ENCODE measurements around the gene VN1R5.
"Not testable (repeated sequence)": the region's sequence is repeated elsewhere in the genome, so short reads cannot be mapped to it uniquely, and the experiment has no call there.

Gene VN1R5

DNA sequence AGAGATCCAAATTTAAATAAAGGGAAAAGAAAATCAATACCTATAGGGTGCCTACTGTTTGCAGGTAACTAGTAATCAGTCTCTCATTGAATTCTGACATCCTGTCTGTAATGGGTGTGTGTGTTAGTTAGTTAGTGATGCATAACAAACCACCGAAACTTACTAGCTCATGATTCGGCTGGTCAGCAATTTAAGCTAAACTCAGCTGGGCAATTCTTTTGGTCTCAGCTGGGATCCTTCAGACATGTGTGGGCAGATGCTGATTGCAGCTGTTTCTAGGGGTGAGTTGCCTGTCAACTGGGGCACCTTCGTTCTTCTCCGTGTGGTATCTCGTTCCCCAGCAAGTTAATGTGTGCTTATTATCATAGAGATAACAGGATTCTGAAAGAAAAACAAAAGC lies 43.9 kb upstream of the VN1R5 start:
- peaks cover 10% of the 10 kb centered on the region for H3K79me2 ChIP-seq
- H3K4me2 ChIP-seq (ENCODE audit: low read length): peak overlapping the region; percentile 13
- TF ChIP-seq, protein P1, sequence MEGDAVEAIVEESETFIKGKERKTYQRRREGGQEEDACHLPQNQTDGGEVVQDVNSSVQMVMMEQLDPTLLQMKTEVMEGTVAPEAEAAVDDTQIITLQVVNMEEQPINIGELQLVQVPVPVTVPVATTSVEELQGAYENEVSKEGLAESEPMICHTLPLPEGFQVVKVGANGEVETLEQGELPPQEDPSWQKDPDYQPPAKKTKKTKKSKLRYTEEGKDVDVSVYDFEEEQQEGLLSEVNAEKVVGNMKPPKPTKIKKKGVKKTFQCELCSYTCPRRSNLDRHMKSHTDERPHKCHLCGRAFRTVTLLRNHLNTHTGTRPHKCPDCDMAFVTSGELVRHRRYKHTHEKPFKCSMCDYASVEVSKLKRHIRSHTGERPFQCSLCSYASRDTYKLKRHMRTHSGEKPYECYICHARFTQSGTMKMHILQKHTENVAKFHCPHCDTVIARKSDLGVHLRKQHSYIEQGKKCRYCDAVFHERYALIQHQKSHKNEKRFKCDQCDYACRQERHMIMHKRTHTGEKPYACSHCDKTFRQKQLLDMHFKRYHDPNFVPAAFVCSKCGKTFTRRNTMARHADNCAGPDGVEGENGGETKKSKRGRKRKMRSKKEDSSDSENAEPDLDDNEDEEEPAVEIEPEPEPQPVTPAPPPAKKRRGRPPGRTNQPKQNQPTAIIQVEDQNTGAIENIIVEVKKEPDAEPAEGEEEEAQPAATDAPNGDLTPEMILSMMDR (IDR thresholded peaks at IDR 0.05): no peak
- H3K4me3 ChIP-seq (ENCODE audit: low read depth, low read length): no peak overlapping the region
- no peaks in the 10 kb centered on the region for H3K27me3 ChIP-seq (ENCODE audit: control insufficient read depth, insufficient read depth, low read length)
- H3K27ac ChIP-seq: no peak overlapping the region
- H3K9me3 ChIP-seq (ENCODE audit: control insufficient read depth, low read length): no peaks in the 10 kb centered on the region
- H2AFZ ChIP-seq: peak overlapping the region; percentile 56
- no peaks in the 10 kb centered on the region for H3K36me3 ChIP-seq (ENCODE audit: control insufficient read depth, insufficient read depth, low read length)
- no peak overlapping the region for H3K9ac ChIP-seq
- H3K4me1 ChIP-seq: no peaks in the 10 kb centered on the region

DNA sequence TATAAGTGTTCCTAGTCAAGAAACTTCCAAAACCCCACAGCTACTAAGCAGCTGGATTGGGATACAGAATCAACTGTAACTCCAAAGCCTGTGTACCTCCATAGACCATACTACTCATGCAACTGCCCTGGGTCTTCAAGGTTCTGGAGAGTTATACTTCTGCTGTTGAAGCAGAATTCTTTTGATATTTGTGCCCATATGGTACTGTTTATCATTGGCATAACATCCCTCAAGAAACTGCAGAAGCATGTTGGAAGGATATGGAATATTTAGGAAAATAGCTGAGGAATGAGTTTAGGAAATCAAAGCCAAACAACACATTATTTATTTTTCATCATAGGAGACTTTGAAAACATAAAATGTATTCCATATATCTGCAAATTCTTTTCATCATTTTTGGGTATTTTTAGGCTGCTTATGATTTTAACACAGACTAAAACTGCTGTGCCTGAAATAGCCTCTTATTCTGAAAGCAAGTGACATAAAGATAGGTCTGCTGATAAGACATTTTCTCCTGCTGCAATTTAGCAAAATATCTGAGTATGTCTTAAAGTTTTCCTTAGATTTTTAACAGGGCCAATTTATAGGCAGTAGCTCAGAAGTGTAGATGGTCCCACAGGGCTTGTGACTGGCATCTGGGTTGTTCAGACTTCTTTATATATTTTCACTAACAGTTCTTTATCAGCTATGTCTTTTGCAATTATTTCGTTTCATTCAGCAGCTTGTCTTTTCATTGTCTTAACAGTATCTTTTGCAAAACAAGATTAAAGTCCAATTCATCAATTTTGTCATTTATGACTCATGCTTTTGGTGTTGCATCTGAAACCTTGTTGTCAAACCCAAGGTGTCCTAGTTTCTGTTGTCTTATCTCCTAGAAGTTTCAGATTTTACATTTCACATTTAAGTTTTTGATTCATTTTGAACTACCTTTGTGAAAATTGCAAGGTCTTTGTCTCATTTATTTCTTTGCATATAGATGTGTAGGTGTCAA lies 43.0 kb upstream of the VN1R5 start:
- Histone ChIP-seq H3K9ac (no peak overlapping the region), H3K4me2 (ENCODE audit: low read length) (no peak overlapping the region), H3K4me3 (ENCODE audit: low read depth, low read length) (no peak overlapping the region), H3K27ac (no peak overlapping the region), H3K79me2 (peaks cover 5% of the 10 kb centered on the region), H3K36me3 (ENCODE audit: control insufficient read depth, insufficient read depth, low read length) (no peaks in the 10 kb centered on the region), H2AFZ (no peak overlapping the region), H3K9me3 (ENCODE audit: control insufficient read depth, low read length) (no peaks in the 10 kb centered on the region), H3K4me1 (no peaks in the 10 kb centered on the region), H3K27me3 (ENCODE audit: control insufficient read depth, insufficient read depth, low read length) (no peaks in the 10 kb centered on the region)
- TF ChIP-seq, protein P1 (IDR thresholded peaks at IDR 0.05): no peak

DNA sequence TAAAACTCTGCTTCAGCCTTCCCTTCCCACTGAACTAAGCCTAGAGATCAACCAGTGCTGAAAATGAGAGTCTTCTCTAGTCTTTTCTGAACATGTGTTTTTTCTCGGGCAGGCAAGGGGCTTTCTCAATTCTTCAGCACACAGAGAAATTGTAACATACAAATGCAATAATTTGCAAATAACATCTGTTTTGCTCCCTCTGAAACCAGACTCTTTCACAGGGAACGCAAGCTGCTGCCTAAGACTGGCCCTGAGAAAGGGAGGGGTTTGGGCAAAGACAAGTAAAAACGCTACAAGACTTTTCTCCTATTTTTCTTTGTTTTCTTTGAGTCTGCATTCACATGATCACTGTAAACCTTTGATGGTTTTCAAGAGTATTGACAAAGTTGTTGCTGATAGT lies 39.6 kb upstream of the VN1R5 start:
- H3K9ac ChIP-seq: no peak overlapping the region
- H3K4me2 ChIP-seq (ENCODE audit: low read length): no peak overlapping the region
- no peaks in the 10 kb centered on the region for H3K4me1 ChIP-seq
- H3K9me3 ChIP-seq (ENCODE audit: control insufficient read depth, low read length): no peaks in the 10 kb centered on the region
- H2AFZ ChIP-seq: no peak overlapping the region
- H3K27me3 ChIP-seq (ENCODE audit: control insufficient read depth, insufficient read depth, low read length): no peaks in the 10 kb centered on the region
- no peak overlapping the region for H3K27ac ChIP-seq
- no peaks in the 10 kb centered on the region for H3K79me2 ChIP-seq
- H3K36me3 ChIP-seq (ENCODE audit: control insufficient read depth, insufficient read depth, low read length): no peaks in the 10 kb centered on the region
- H3K4me3 ChIP-seq (ENCODE audit: low read depth, low read length): no peak overlapping the region
- TF ChIP-seq, protein P1 (IDR thresholded peaks at IDR 0.05): no peak

DNA sequence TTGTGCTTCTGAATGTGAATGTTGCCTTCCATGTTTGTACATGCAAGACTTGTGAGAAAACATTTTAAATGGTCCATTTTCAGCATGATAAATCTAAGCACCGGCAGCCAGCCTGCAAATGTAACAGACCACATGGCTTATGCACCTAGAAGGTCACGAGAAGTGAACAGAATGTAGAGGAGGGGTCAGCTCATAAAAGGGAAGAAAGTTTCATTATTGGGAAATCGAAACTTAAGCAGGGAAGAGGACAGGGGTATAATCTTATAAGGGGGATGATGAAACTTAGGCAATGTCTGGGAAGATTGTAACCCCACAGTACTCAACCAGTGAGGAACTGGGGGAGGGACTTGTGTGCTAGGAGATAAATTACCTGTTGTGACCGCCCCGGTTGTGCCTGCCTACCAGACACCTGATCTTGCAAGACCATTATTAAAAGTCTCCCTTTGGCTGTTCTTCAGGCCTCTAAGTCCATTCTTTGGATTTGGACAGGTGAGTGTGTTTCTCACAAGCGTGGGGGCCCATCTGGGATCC lies 37.7 kb upstream of the VN1R5 start:
- no peak overlapping the region for H3K4me2 ChIP-seq (ENCODE audit: low read length)
- H3K9me3 ChIP-seq (ENCODE audit: control insufficient read depth, low read length): no peaks in the 10 kb centered on the region
- TF ChIP-seq, protein P1 (IDR thresholded peaks at IDR 0.05): no peak
- H3K4me1 ChIP-seq: no peaks in the 10 kb centered on the region
- H3K27me3 ChIP-seq (ENCODE audit: control insufficient read depth, insufficient read depth, low read length): no peaks in the 10 kb centered on the region
- no peak overlapping the region for H2AFZ ChIP-seq
- H3K9ac ChIP-seq: no peak overlapping the region
- no peaks in the 10 kb centered on the region for H3K79me2 ChIP-seq
- no peak overlapping the region for H3K27ac ChIP-seq
- no peak overlapping the region for H3K4me3 ChIP-seq (ENCODE audit: low read depth, low read length)
- no peaks in the 10 kb centered on the region for H3K36me3 ChIP-seq (ENCODE audit: control insufficient read depth, insufficient read depth, low read length)

DNA sequence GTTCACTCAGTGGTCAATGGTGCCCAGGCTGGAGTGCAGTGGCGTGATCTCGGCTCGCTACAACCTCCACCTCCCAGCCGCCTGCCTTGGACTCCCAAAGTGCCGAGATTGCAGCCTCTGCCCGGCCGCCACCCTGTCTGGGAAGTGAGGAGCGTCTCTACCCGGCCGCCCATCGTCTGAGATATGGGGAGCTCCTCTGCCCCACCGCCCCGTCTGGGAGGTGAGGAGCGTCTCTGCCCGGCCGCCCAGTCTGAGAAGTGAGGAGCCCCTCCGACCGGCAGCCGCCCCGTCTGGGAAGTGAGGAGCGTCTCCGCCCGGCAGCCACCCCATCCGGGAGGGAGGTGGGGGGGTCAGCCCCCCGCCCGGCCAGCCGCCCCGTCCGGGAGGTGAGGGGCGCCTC lies 35.6 kb upstream of the VN1R5 start:
- H3K4me3 ChIP-seq (ENCODE audit: low read depth, low read length); H3K4me2 ChIP-seq (ENCODE audit: low read length); H3K36me3 ChIP-seq (ENCODE audit: control insufficient read depth, insufficient read depth, low read length); H2AFZ ChIP-seq; H3K27ac ChIP-seq; H3K4me1 ChIP-seq; H3K79me2 ChIP-seq; H3K9ac ChIP-seq; H3K27me3 ChIP-seq (ENCODE audit: control insufficient read depth, insufficient read depth, low read length); H3K9me3 ChIP-seq (ENCODE audit: control insufficient read depth, low read length): not testable (repeated sequence)
